Coronary artery (tissue), 2 donors: ENCODE results near the gene FLACC1.

Source experiments
- DNase-seq: peaks from one replicate; pipeline ENCODE4 v3.0.0-alpha.2; 2017; ENCODE audit warnings: low spot score
- H3K27ac ChIP-seq, 2 donors: fragments of 200-600 bp; sonication (generic); one replicate each; pipeline ENCODE4 v1.5.1; 2016 to 2019
- H3K4me3 ChIP-seq: fragments of 200-600 bp; sonication (generic); 2 replicates; pipeline ENCODE4 v1.5.1; 2016; ENCODE audit warnings: mild to moderate bottlenecking, moderate library complexity
- CTCF ChIP-seq: fragments of 200-600 bp; sonication (generic); IDR thresholded peaks from one replicate; pipeline ENCODE4 v1.5.1; 2019; ENCODE audit warnings: antibody characterized with exemption

The FLACC1 gene

GRCh38 chr2:201363857-201364560 lies 6.9 kb upstream of the FLACC1 start:
- no peak overlapping the region for H3K27ac ChIP-seq
- no peak for DNase-seq
- no peak overlapping the region for H3K4me3 ChIP-seq
- TF ChIP-seq CTCF: peak; percentile 61

GRCh38 chr2:201362396-201362795 lies 5.3 kb upstream of the FLACC1 start:
- H3K4me3 ChIP-seq: no peak overlapping the region
- DNase-seq: no peak
- TF ChIP-seq CTCF: no peak
- H3K27ac ChIP-seq: no peak overlapping the region

- TF ChIP-seq CTCF: no peak
- Histone ChIP-seq H3K27ac (no peak overlapping the region), H3K4me3 (no peak overlapping the region)
- DNase-seq: no peak
These were observed 4.1 kb upstream of the FLACC1 start for GRCh38 chr2:201361078-201361733.

GRCh38 chr2:201360256-201360655 lies 3.1 kb upstream of the FLACC1 start:
- TF ChIP-seq CTCF: no peak
- H3K27ac ChIP-seq: no peak overlapping the region
- no peak overlapping the region for H3K4me3 ChIP-seq
- DNase-seq: no peak

- no peak for TF ChIP-seq CTCF
- Histone ChIP-seq H3K27ac (no peak overlapping the region), H3K4me3 (no peak overlapping the region)
- no peak for DNase-seq
These were observed 1.5 kb upstream of the FLACC1 start for GRCh38 chr2:201358684-201359083.

- Histone ChIP-seq H3K4me3 (no peak overlapping the region), H3K27ac (peak overlapping the region in 1 of 2 donors; percentile 47)
- no peak for TF ChIP-seq CTCF
- no peak for DNase-seq
These were observed 4.0 kb downstream of the FLACC1 start for GRCh38 chr2:201353116-201353515.

GRCh38 chr2:201350879-201351278 lies 6.3 kb downstream of the FLACC1 start:
- H3K27ac ChIP-seq: no peak overlapping the region
- TF ChIP-seq CTCF: no peak
- DNase-seq: no peak

More at GRCh38 chr2:201350879-201351278, 6.3 kb downstream of the FLACC1 start:
- H3K4me3 ChIP-seq: no peak overlapping the region
